ENCODE measurements around the gene TMTC1.
"Not testable (repeated sequence)": the region's sequence is repeated elsewhere in the genome, so short reads cannot be mapped to it uniquely, and the experiment has no call there.

TMTC1 gene

DNA sequence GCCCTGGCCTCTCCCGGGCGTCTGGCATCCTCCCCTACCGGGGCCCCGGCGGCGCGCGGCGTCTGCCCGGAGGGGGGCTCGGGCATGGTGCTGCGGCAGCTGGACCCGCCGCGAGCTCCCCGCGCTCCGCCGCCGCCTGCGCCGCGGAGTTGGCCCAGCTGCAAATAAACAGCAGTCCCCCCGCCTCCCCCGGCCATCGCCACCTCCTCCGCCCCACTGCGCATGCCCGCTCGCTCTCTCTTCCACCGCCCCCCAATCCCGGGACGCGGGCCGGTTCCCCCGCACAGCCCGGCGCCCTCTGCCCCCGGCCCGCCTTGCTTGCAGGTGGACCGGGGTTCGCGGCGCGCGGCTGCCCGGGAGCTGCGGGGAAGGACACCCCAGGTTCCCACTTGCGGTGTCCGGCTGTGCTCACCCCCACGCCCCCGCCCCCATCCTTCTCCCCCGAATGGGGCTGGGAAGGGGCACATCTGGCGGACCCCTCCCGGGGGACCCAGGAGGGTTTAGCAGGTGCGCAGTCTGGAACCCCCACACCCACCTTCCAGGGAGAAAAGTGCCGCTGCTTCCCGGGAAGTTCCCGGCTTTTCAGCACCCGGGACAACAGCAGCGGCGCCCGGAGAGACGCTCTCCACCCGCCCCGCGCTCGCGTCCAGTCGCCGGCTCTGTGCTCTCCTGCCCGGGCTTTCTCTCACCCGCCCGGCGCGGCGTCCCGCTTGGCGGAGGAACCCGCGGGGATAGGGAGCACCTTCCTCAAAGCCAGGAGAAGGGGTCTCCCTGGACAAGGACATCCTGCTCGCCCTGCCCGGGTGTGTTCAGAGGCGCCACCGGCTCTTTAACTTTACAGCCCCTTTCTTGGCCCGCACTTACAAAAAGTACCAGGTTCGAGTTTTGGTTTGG is at the start of gene TMTC1:
Gene TMTC1 (minus strand): TSS at position 170 of the 894 bp plus-strand sequence. CDS start 191 bp downstream, outside the sequence.
- no peak for DNase-seq

DNA sequence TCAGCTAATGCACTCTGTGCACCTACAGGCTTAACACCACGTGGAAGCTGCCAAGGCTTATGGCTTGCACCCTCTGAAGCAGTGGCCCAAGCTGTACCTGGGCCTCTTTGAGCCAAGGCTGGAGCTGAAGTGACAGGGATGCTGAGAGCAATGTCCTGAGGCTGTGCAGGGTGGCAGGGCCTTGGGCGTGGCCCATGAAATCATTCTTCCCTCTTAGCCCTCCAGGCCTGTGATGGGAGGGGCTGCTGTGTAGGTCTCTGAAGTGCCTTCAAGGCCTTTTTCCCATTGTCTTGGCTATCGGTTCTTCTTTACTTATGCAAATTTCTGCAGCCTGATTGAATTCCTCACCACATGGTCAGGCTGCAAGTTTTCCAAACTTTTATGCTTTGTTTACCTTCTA is 47.4 kb upstream of the TMTC1 start:
- DNase-seq, result no peak

DNA sequence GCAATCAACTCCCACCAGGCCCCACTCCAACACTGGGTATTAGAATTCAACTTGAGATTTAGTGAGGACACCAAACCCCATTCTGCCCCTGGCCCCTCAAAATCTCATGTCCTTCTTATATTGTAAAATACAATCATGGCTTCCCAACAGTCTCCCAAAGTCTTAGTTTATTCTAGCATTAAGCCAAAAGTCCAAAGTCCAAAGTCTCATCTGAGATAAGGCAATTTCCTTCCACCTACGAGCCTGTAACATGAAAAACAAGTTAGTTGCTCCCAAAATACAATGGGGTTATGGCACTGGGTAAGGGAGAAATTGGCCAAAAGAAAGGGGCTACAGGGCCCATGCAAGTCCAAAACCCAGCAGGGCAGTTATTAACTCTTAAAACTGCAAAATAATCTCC is 46.6 kb upstream of the TMTC1 start:
- DNase-seq, result no peak

DNA sequence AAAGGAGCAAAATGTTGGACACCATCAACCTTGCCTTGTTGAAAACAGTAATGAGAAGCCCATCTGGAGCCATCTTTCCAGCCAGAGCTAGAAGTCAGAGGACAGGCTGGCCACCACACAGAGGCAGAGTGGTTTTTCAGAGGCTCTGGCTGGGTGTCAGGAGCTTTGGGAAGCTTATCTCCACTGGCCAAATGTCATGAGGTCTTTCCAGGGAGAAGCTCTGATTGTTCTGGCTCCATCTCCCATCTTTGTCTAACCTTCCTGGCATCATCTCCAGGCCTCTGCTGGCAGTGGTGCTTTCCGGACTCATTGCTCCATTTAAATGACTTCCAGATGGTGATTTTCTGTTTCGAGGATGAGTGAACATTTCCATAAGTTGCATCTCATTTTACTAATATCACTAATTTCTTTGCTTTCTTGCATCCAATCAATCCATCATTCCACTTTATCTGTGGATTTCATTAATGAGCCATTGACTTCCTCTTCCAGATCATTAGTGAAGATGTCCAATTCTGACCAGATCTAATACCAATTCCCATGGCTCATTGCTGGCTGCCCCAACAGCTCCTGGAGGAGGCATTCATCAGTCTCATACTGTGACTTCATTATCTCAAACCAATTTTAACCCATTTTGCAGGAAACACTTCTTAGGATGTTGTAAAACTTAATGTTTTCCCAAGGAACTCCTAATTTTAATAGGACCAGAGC is 35.3 kb upstream of the TMTC1 start:
- DNase-seq, result no peak

DNA sequence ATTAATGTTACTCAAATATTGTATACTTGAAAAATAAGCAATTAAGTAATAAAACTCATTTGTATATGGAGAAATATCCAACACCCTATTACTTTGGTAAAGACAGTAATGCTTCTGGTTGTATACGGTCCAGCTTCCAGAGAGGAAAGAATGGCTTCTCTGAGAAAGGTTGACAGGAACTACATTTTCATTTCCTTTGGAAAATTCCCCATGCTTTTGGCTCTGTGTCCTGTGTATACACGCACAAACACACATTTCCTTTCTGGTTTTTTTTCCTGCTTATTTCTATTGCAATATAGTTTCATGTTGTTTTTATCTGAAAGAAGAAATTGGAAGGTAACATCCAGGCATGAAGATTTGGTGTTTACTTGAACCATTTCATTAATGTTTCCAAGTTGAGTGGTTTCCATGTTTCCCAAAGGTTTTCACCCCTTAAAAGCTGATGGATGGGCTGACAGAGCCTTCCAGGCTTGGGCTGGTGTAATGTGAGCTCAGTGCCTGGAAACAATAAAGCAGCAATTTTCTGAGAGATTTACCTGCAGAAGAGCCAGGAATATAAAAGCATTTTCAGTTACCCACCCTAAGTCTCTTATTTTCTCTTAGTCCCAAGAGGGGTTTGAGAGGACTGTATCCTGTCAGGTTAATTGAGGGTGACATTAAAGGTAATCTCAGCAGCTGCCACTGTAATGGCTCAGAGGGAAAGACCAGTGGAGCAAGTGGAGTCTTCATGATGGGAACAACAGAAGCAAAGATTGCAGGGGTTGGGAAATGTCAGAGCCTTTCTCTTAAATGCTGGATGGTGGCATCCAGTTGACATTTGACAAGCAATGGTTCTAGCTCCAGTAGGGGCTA is 33.4 kb upstream of the TMTC1 start:
- DNase-seq, result no peak

DNA sequence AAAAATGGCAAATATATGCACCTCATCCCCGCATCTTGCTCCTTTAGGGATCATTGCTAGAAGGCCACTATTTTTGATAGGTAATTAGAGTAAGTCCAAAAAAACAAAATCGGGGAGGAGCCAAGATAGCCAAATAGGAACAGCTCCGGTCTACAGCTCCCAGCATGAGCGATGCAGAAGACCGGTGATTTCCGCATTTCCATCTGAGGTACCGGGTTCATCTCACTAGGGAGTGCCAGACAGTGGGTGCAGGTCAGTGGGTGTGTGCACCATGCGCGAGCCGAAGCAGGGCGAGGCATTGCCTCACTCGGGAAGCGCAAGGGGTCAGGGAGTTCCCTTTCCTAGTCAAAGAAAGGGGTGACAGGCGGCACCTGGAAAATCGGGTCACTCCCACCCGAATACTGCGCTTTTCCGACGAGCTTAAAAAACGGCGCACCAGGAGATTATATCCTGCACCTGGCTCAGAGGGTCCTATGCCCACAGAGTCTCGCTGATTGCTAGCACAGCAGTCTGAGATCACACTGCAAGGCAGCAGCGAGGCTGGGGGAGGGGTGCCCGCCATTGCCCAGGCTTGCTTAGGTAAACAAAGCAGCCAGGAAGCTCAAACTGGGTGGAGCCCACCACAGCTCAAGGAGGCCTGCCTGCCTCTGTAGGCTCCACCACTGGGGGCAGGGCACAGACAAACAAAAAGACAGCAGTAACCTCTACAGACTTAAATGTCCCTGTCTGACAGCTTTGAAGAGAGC is 26.0 kb upstream of the TMTC1 start:
- DNase-seq, result not testable (repeated sequence)

DNA sequence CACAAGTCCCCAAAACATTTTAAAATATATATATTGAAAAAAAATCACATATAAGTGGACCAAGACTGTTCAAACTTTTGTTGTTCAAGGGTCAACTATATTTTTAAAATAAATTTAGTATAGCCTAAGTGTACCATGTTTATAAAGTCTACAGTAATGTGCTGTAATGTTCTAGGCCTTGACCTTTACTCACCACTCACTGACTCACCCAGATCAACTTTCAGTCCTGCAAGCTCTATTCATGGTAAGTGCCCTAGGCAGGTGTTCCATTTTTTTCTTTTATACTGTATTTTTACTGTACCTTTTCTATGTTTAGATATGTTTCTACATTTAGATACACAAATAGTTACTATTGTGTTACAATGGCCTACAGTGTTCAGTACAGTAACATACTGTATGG is 23.4 kb upstream of the TMTC1 start:
- DNase-seq, result no peak

DNA sequence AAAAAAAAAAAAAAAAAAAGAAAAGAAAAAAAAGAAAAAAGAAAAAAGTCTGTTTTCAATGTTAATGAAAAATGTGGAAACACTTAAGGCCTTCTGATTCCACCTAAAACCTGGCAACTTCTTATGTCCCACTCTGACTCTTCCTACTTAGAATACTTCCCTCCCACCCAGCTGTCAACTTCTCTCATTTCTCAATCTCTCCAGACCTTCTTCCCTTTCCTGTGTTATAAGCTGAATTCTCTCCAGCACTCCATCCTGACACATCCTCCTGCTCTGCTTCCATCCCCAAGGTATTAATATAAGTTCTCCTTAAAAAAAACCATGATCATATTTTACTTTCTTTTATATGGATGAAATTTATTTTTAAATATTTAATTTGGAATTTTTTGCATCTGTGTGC is 20.3 kb upstream of the TMTC1 start:
- no peak for DNase-seq

DNA sequence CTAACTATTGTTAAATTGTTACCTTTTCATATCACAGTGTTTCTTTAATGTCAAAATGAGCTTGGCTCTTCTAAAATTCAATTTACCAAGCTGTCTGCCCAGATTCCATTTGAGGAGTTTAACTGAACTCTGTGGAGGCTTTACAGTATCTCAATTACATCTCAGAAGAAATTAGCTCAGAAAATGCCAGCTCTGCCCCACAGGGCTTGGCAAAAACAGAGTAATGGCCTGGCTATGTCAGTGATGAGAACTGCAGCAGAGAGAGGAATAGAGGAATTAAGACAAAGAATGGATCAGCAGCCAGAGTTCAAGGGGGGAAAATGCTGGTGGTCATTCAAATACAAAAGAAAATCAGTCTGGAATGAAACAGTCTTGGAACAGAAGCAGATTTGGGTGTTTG is 15.8 kb upstream of the TMTC1 start:
- DNase-seq, result no peak

DNA sequence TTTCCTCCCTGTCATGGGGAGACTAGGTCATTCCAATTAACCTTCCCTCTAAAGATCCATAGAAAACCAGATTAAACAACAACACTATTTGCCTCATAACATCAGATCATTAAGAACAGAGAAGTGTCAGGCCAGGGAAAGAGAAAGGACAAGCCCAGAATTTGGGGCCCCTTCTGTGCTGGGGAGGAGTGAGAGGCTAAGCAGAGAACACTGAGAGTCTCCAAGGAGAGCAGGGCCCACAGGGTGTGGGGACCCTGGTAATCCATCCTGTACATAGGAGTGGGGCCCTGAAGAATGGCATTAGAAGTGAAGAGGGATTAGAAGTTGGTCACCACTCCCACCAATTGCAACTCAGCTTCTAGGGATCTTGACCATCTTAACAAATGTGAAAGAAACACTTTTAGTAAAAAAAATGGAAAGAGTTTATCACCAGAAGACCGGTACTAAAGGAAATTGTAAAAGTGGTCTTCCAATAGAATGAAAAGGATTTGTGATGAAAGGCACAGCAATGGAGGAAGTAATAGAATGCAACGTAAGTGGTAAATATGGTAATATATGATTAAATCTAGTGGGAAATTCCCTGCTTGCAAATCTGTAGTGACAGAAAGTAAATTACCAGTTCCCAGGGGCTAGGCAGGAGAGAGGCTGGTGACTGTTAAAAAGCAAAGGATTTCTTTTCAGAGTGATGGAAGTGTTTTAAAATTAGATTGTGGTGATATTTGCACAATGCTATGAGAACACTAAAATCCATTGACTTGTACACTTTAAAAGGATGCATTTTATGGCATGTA is 14.0 kb upstream of the TMTC1 start:
- no peak for DNase-seq

DNA sequence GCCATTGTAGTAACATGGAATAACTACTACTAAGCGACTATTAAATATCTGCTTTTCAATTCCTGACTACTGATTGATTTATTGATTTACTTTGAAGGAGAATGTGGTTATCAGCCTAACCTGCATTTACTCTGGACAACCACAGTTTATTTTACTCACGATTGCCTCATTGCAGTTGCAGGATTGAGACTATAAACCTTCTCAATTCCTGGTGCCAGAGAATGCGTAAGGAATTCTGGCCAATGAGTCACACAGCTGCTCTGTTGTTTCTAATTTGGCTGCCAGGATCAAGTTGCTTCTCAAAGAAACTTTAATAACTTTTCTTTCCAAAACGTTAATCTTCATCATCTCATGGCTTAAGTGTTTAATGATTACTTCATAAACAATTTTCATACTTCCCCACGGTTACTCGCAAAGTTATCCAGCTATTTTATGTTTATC is 13.1 kb upstream of the TMTC1 start:
- no peak for DNase-seq

DNA sequence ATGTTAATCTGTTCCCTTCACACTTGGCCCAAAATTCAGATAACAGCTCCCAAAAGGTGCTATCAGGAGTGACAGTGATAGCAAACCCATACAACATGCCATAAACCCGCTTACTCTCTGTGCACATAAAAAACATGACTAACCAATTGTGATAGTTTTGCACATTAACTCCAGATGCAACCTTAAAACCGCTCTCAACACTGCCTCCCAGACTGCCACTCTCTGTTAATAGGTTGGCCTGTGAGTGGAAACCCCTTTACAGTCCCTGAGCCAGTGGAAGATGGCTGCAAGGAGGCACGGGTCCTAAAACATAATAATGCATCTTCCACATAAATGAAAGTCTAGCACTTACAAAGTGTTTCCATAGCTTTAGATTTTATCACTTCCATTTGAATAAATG is 12.0 kb upstream of the TMTC1 start:
- DNase-seq, result no peak

DNA sequence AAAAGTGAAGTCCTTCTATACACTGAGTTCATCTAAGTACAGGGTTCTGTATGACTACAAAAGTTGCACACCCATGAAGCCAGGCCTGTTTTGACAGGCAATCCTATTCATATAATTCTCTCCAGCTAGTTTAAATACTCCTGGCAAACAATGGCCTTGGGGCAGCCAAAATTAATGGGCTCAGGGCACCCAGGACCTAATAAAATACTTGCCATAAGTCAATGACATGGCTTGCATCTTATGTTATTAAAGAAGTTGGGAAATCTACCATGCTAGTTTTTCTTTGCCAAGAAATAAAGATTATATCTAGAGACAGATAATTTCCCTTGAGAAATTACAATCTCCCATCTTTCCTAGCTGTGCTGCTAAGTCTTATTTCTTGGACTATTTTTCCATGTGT is 11.1 kb upstream of the TMTC1 start:
- DNase-seq, result no peak

DNA sequence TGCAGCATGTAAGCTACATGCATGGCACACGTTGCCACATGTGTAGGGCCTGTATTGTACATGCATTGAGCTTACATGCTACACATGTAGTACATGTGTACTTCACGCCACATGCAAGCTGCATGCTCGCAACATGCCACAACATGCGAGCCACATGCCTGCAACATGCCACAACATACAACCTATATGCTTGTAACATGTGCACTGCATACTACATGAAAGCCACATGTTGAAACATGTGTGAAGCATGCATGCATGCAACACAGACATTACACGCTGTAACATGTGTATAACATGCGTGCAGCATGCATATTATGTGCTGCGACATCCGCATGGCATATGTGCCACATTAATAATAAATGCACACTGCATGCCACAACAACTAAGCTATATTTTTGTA is 9.1 kb upstream of the TMTC1 start:
- DNase-seq, result no peak

DNA sequence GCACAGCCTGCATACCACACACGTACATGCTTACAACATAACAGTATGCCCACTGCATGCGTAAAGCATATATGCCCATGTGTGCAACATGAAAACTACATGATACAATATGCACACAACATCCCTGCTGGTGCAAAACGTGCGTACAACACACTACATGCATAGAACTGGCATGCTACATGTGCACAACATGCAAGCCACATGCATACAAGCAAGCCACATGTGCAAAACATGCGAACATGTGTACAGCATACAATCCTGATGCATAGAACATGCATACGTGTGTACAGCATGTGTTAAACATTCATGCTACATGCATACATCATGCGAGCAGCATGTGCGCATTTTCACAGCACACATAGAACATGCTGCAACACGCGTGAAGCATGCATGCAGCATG is 8.4 kb upstream of the TMTC1 start:
- no peak for DNase-seq

DNA sequence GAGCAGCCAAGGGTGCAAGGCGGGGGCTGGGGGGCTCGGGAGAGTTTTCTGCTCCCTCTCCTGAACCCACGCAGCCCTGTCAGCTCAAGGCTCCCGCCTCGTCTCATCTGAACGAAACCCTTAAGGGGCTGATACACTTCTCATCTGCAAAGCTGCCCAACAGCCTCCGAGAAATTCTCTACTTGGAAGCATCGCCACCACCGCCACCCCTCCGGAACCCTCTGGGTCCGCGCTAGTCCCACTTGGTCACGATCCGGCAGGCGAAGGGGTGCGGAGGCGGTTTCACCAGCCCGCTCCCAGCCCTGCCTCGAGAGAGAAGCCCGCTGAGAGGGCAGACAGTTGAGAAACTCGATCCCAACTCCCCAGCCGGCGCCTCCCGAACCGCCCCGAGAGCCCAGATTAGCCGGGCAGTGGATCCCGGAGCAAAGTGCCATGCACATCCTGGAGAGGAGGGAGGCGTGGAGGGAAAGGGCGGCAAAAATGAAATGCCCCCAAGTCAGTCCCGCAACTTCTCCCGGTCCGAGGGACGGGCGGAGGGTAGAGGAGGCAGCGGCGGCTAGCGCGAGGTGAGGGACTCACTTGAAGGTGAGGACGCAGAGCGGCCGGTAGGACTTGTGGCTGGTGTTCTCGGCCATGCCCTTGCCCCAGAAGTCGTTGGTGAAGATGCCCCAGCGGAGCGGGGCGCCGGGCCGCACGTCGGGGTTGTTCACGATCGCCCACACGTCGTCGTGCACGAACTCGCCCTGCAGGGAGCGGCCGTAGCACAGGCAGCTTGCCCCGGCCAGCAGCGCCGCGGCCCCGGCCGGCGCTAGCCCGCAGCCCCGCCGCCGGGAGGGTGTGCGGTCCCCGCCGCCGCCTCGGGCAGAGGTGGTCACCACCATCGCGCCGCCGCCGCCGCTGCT is 620 bp downstream of the TMTC1 start:
- DNase-seq, result no peak

DNA sequence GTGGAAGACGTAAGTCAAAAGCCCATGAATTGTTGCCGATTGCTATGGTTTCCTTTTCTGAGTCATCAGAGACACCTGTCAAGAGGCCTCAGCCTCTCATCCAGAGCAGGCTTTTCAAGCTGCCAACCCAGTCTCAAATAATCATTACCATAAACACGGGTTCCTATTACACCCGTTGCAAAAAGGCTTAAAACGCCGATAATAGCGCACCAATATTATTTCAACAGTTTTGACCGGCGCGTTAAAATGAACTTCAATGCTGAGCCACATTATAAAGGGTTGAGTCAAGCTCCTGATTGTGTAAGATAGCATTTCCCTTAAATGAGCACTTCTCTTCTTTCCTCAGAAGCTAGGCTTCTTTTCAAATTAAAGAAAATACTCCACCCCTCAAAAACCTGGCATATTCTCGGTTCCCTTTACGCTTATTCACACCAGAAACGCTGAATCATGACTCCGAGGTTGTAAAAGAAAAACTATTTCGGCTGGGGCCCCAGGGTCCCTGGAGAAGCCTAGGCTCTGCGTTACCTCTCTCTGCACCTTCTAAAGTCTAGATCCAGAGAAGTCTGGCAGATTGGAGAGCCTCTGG is 1.4 kb downstream of the TMTC1 start:
- no peak for DNase-seq

DNA sequence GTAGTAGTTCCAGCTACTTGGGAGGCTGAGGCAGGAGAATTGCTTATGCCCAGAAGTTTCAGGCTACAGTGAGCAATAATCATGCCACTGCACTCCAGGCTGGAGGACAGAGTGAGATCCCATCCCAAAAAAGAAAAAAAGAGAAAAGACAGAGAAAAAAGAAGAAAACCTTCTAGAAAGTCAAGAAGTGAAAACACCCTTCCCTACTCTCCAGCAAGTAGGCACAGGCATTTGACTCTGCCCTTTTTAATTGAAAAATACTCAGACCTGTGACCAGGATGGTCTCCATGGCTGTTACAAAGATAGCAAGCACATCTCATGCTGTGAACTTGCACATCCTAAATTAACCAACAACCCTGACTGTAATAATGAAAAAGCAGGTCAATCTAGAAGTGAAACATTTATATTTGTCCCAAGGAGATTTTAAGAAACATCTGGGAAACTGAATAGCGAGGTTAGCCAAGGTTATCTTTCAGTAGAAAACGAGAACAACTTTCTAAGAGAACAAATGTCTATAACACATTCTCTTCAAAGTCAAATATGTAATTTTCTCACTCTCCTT is 2.0 kb downstream of the TMTC1 start:
- no peak for DNase-seq

DNA sequence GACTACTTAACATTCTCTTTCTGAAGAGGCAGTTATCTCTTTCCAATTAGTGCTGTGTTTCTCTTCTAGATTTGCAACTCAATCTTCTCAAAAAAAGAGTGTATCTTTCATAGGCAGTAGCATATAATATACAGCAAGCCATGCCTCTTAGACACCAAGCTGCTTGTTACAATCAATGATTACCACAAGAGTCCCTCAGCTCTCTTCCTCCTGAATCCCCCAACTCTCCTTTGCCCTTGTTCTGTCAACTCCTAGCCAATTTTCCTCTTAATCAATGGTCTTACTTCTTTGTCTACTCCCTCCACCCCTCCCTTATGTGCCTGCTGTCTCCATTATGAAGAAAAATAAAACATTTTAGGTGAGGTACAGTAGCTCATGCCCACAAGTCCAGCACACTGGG is 2.6 kb downstream of the TMTC1 start:
- DNase-seq, result no peak

DNA sequence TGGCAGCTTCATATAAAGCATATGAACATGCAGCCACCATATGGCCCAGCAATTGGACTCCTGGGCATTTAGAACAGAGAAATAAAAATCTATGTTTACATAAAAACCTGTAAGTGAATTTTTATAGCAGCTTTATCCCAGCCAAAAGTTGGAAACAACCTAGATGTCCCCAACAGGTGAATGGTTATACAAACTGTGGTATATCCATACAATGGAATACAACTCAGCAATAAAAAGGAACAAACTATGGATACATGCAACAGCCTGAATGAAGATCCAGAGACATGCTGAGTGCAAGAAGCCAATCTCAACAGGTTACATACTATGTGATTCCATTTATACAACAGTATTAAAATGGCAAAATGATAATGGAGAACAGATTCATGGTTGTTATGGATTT is 3.7 kb downstream of the TMTC1 start:
- DNase-seq, result no peak
